Panc1 (cell line): ENCODE data around the gene MSANTD2.

Source experiments
- CTCF ChIP-seq: fragments of 450-650 bp; IDR thresholded peaks from 2 replicates; pipeline ENCODE4 v1.5.1; 2017; ENCODE audit warnings: mild to moderate bottlenecking
- POLR2AphosphoS5 ChIP-seq: IDR thresholded peaks from 2 replicates; pipeline ENCODE4 v1.6.1; 2012; ENCODE audit warnings: mild to moderate bottlenecking, low read depth, low read length, moderate library complexity
- REST ChIP-seq, 2 experiments: IDR thresholded peaks; 2 replicates each; pipeline ENCODE4 v1.6.1; 2011 to 2012; ENCODE audit warnings: low read depth in 2 of 2, control low read depth in 1 of 2, low read length in 1 of 2, mild to moderate bottlenecking in 1 of 2, moderate library complexity in 1 of 2; ENCODE audit not compliant: insufficient read depth in 1 of 2
- SIN3A ChIP-seq: IDR thresholded peaks from 2 replicates; pipeline ENCODE4 v1.6.1; 2012; ENCODE audit warnings: low read depth, mild to moderate bottlenecking, low read length, moderate library complexity, borderline replicate concordance; ENCODE audit not compliant: insufficient read depth
- TCF7L2 ChIP-seq: IDR thresholded peaks from 2 replicates; pipeline ENCODE4 v1.6.1; 2011; ENCODE audit warnings: mild to moderate bottlenecking, low read depth, low read length, inconsistent platforms

GRCh38 chr11:124759266-124760204, 40.7 kb downstream of the MSANTD2 start:
- TF ChIP-seq CTCF (no peak), TCF7L2 (no peak), SIN3A (no peak), POLR2AphosphoS5 (no peak), REST (IDR thresholded peaks at IDR 0.05; ENCODE audit: insufficient read depth in 1 of 2, low read depth in 2 of 2, low read length in 1 of 2) (no peak)
